Renal cortex interstitium (tissue), 15 donors: ENCODE data around the gene PLCD4. TPM values are rescaled to one million over a fixed set of nuclear protein-coding genes. Genes with fewer than 3 reads are reported as not detected.
A peak's percentile ranks its signal among the peaks of the same experiment; 100 is the strongest.

Experiments used
- DNase-seq, 11 donors: peaks; one replicate each; pipeline ENCODE4 v3.0.0-alpha.2; 2013; ENCODE audit warnings: low read depth in 9 of 11, low spot score in 4 of 11; ENCODE audit errors: extremely low read depth in 1 of 11
- long read RNA-seq, 16 experiments: transcript quantifications; one replicate each; lab custom pipeline, GENCODE V29; 2026
- polyA plus RNA-seq, 3 donors: library from polyadenylated mRNA; unstranded; fragments of 120-200 nt; gene quantifications; one replicate each; pipeline ENCODE4 v1.2.1, GENCODE V29; 2013; ENCODE audit not compliant: insufficient read length in 3 of 3

PLCD4 gene
- 1 to 10 TPM; 7.2 to 9.9 (median 9.4) TPM for polyA plus RNA-seq
- long read RNA-seq, donor 1: 0 reads
- long read RNA-seq, donor 2: 0 reads
- long read RNA-seq, donor 3, partial matches to known transcripts: 0 of 1 reads
- long read RNA-seq, donor 3, other reads (novel, unspliced or antisense): 0 of 1 reads
- long read RNA-seq, donor 4: 0 reads
- long read RNA-seq, donor 5: 0 reads
- long read RNA-seq, donor 6, partial matches to known transcripts: 0 of 2 reads
- long read RNA-seq, donor 6, other reads (novel, unspliced or antisense): 0 of 2 reads
- long read RNA-seq, donor 7: 0 reads
- long read RNA-seq, donor 8: 0 reads
- long read RNA-seq, donor 9: 0 reads
- long read RNA-seq, donor 10, partial matches to known transcripts: 0 of 1 reads
- long read RNA-seq, donor 10, other reads (novel, unspliced or antisense): 0 of 1 reads
- long read RNA-seq, donor 11, partial matches to known transcripts: 0 of 3 reads
- long read RNA-seq, donor 11, other reads (novel, unspliced or antisense): 0 of 3 reads
- long read RNA-seq, donor 12: 0 reads
- long read RNA-seq, donor 13: 0 reads
- long read RNA-seq, donor 14: 0 reads
- long read RNA-seq, donor 15: 0 reads
- long read RNA-seq, donor 16: 0 reads

- DNase-seq: peak in 8 of 11 donors; percentile 4 to 37 (median 32)
Observed at GRCh38 chr2:218607436-218608115, at the start of gene PLCD4. TSS of gene PLCD4 (plus strand) at chr2:218607899. CDS start at chr2:218615740, 7,841 bp downstream.

GRCh38 chr2:218557941-218558340 lies 49.8 kb upstream of the PLCD4 start:
- no peak for DNase-seq

- DNase-seq: peak in 4 of 11 donors; percentile 29 to 46 (median 42)
Observed at GRCh38 chr2:218558986-218559385, 48.7 kb upstream of the PLCD4 start.

- DNase-seq: no peak
Observed at GRCh38 chr2:218564056-218564455, 43.6 kb upstream of the PLCD4 start.

GRCh38 chr2:218566296-218566695 lies 41.4 kb upstream of the PLCD4 start:
- DNase-seq: no peak

GRCh38 chr2:218567797-218568189 lies 39.9 kb upstream of the PLCD4 start:
- DNase-seq: peak in 1 of 11 donors; percentile 47

GRCh38 chr2:218568190-218569037 lies 39.3 kb upstream of the PLCD4 start, which contains the start of the genes CNOT9 and USP37:
TSS of gene CNOT9 (plus strand) at chr2:218568839. CDS start at chr2:218568955, 116 bp downstream.
TSS of gene USP37 (minus strand) at chr2:218568351. CDS start at chr2:218558653, 9,698 bp downstream.
- DNase-seq: peak; percentile 94 to 99 (median 97)

GRCh38 chr2:218569038-218569431 lies 38.7 kb upstream of the PLCD4 start:
- DNase-seq: peak in 6 of 11 donors; percentile 26 to 45 (median 33)

GRCh38 chr2:218569661-218570500 lies 37.8 kb upstream of the PLCD4 start:
- peak in 2 of 11 donors; percentile 1 to 13 for DNase-seq

- DNase-seq: peak in 1 of 11 donors; percentile 3
Observed at GRCh38 chr2:218570850-218571249, 36.8 kb upstream of the PLCD4 start.

- DNase-seq: no peak
Observed at GRCh38 chr2:218576854-218577253, 30.8 kb upstream of the PLCD4 start.

- DNase-seq: no peak
Observed at GRCh38 chr2:218577482-218578220, 30.0 kb upstream of the PLCD4 start.

- no peak for DNase-seq
Observed at GRCh38 chr2:218578272-218578877, 29.3 kb upstream of the PLCD4 start.

GRCh38 chr2:218582076-218582475 lies 25.6 kb upstream of the PLCD4 start:
- no peak for DNase-seq

GRCh38 chr2:218583983-218584850 lies 23.5 kb upstream of the PLCD4 start:
- no peak for DNase-seq

GRCh38 chr2:218585541-218585940 lies 22.2 kb upstream of the PLCD4 start:
- DNase-seq: no peak
